OCI-LY7 (cell line): Measurements from ENCODE around the gene CNN2. TPM values are rescaled to one million over a fixed set of nuclear protein-coding genes. Genes with fewer than 3 reads are reported as not detected.

Source experiments
- BruUV-seq: library from RNA; stranded (reverse); fragments of 400-500 nt; replicated peaks from 2 replicates; lab custom pipeline; 2021; lab: Mats Ljungman, UMichigan
- CTCF ChIA-PET: fragments of 300-600 bp; sonication (Branson Sonifier 250); formaldehyde crosslinking; loops from one replicate; lab custom pipeline; 2022; ENCODE audit warnings: antibody characterized with exemption; ENCODE audit not compliant: unreplicated experiment; lab: Charles Lee
- POLR2A ChIA-PET: fragments of 300-600 bp; sonication (Branson Sonifier 250); formaldehyde crosslinking; loops from one replicate; lab custom pipeline; 2022; ENCODE audit warnings: antibody characterized with exemption; lab: Charles Lee
- DNase-seq: peaks from one replicate; pipeline ENCODE4 v3.0.0-alpha.2; 2015; ENCODE audit warnings: low spot score
- H2AFZ ChIP-seq: fragments of 200-600 bp; sonication (generic), shearing (Covaris generic); 2 replicates; pipeline ENCODE4 v1.6.1; 2014; ENCODE audit warnings: mild to moderate bottlenecking, antibody characterized with exemption, low read length, moderate library complexity
- H3K27ac ChIP-seq: fragments of 200-600 bp; sonication (generic); 2 replicates; pipeline ENCODE4 v1.5.1; 2014; ENCODE audit warnings: mixed run types, low read depth, mild to moderate bottlenecking, moderate library complexity, low read length, inconsistent platforms; ENCODE audit not compliant: poor library complexity, severe bottlenecking
- H3K36me3 ChIP-seq: fragments of 200-600 bp; sonication (generic); 2 replicates; pipeline ENCODE4 v1.6.1; 2014; ENCODE audit warnings: mild to moderate bottlenecking, antibody characterized with exemption, low read length, moderate library complexity, mixed read lengths; ENCODE audit not compliant: insufficient read depth
- H3K4me1 ChIP-seq: fragments of 200-600 bp; sonication (generic); 2 replicates; pipeline ENCODE4 v1.5.1; 2014; ENCODE audit warnings: mild to moderate bottlenecking, low read length; ENCODE audit not compliant: insufficient read depth, poor library complexity, severe bottlenecking
- H3K4me2 ChIP-seq: fragments of 200-600 bp; sonication (generic); 2 replicates; pipeline ENCODE4 v1.6.1; 2014; ENCODE audit warnings: mild to moderate bottlenecking, low read length
- H3K4me3 ChIP-seq: fragments of 200-600 bp; sonication (generic); 2 replicates; pipeline ENCODE4 v1.5.1; 2014; ENCODE audit warnings: mild to moderate bottlenecking, low read depth, low read length; ENCODE audit not compliant: poor library complexity, severe bottlenecking
- H3K79me2 ChIP-seq: fragments of 200-600 bp; sonication (generic); 2 replicates; pipeline ENCODE4 v1.6.1; 2016; ENCODE audit warnings: low read depth, mild to moderate bottlenecking, low read length, moderate library complexity, mixed read lengths; ENCODE audit not compliant: insufficient read depth
- H3K9me2 ChIP-seq: fragments of 200-600 bp; sonication (generic); 2 replicates; pipeline ENCODE4 v1.6.1; 2016; ENCODE audit warnings: mild to moderate bottlenecking, low read length, mixed read lengths; ENCODE audit not compliant: insufficient read depth
- H3K9me3 ChIP-seq: fragments of 200-600 bp; sonication (generic); 2 replicates; pipeline ENCODE4 v1.6.1; 2014; ENCODE audit warnings: mild to moderate bottlenecking, mixed run types, low read length, mixed read lengths
- H4K20me1 ChIP-seq: fragments of 200-600 bp; sonication (generic); 2 replicates; pipeline ENCODE4 v1.6.1; 2014; ENCODE audit warnings: mild to moderate bottlenecking, antibody characterized with exemption, low read length, moderate library complexity, mixed read lengths; ENCODE audit not compliant: insufficient read depth
- CTCF ChIP-seq: fragments of 200-600 bp; sonication (generic); conservative IDR thresholded peaks from 2 replicates; pipeline ENCODE4 v1.5.1; 2014; ENCODE audit warnings: mild to moderate bottlenecking, antibody characterized with exemption, low read length, moderate library complexity, mixed read lengths
- EZH2phosphoT487 ChIP-seq: fragments of 200-600 bp; sonication (generic); IDR thresholded peaks from 2 replicates; pipeline ENCODE4 v1.6.1; 2018; ENCODE audit warnings: low read depth, borderline replicate concordance, mild to moderate bottlenecking, mixed run types, antibody characterized with exemption, low read length, moderate library complexity, mixed read lengths
- intact Hi-C: fragments of 100-400 bp; cut with micrococcal nuclease; formaldehyde crosslinking; loops from one replicate; pipeline ENCODE4 v1.10.0; 2022; ENCODE audit not compliant: unreplicated experiment
- total RNA-seq, 2 experiments: library from RNA; depleted of rRNA in 1 of 2; stranded (reverse); fragments of >200 nt in 1 of 2; shearing (Covaris generic) in 1 of 2; gene quantifications; 2 replicates each; pipeline ENCODE4 v1.2.3, GENCODE V29; 2014 to 2022

The CNN2 gene
- total RNA-seq, 2 experiments from 2014 or later = 73.7 to 127 TPM

- no peaks in the 10 kb centered on the region for H3K9me3 ChIP-seq
- ChIA-PET CTCF (no interaction called here), POLR2A (no interaction called here)
- intact Hi-C loops = loop anchor here (5.0 kb wide), 1 partner anchor 137 kb away; no protein-coding TSS in a partner anchor
- H4K20me1 ChIP-seq = no peaks in the 10 kb centered on the region
- H3K4me3 ChIP-seq = no peak overlapping the region
- H3K36me3 ChIP-seq = peaks cover 18% of the 10 kb centered on the region; the same call in 1 of the 2 replicates
- H3K9me2 ChIP-seq = no peaks in the 10 kb centered on the region
- no TSS peak for BruUV-seq
- TF ChIP-seq EZH2phosphoT487 (no peak), CTCF (no peak)
- no peak overlapping the region for H3K27ac ChIP-seq
- no peak overlapping the region for H2AFZ ChIP-seq
- H3K79me2 ChIP-seq = no peaks in the 10 kb centered on the region
- no peak overlapping the region for H3K4me2 ChIP-seq
- DNase-seq = no peak
- peaks cover 21% of the 10 kb centered on the region for H3K4me1 ChIP-seq
These were observed 28.6 kb downstream of the CNN2 start for GRCh38 chr19:1055028-1055425.

- intact Hi-C loops = loop anchor here (5.0 kb wide), 1 partner anchor 136 kb away; no protein-coding TSS in a partner anchor
- Histone ChIP-seq H3K4me3 (no peak overlapping the region), H4K20me1 (no peaks in the 10 kb centered on the region), H3K36me3 (peaks cover 18% of the 10 kb centered on the region; the same call in 1 of the 2 replicates), H3K9me3 (no peaks in the 10 kb centered on the region), H3K4me2 (no peak overlapping the region), H3K4me1 (peaks cover 21% of the 10 kb centered on the region), H3K9me2 (no peaks in the 10 kb centered on the region), H2AFZ (no peak overlapping the region), H3K27ac (no peak overlapping the region), H3K79me2 (no peaks in the 10 kb centered on the region)
- POLR2A ChIA-PET = no interaction called here
- TF ChIP-seq CTCF (no peak), EZH2phosphoT487 (no peak)
- CTCF ChIA-PET = no interaction called here
- DNase-seq = no peak
- BruUV-seq = no TSS peak
These were observed 29.6 kb downstream of the CNN2 start for GRCh38 chr19:1055886-1056620.
